Measurements from ENCODE around the gene SMYD3.

SMYD3 gene

DNA sequence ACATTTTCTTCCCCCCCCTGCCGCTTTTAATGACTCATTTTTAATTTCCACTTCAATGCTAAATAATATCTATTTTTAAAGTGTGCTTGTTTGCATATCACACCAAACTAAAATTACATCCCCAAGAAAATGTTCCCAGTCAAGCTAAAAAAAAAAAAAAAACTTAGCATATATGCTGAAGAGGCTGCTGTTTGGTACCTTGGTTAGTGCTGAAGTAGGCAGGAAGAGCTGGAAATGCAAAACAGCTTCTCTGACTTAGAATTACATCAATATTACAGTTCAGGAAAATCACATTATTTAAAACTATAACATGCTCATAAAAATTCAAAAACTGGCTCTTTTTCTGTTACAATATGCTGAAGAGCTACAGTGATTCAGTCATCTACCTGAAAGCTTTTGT, 372.3 kb downstream of the SMYD3 start:
- DNase-seq, result no peak

DNA sequence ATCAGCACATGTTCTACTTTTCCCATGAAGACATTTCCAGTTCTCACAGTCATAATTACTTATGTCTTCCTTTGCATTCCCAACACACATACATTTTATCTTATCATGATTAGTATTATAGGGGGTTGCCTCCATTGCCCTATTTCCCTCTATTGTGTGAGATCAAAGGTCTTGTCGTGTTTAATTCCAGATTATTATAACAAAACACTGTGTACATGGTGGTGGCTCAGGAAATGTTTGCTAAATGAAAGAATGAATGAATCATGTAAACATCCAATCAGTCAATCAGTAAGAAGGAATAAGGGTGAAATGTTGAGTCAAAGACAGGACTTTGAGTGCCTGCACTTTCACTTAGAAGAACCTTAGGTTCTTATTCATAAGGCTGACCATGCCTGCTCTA, 376.0 kb downstream of the SMYD3 start:
- DNase-seq, result no peak

DNA sequence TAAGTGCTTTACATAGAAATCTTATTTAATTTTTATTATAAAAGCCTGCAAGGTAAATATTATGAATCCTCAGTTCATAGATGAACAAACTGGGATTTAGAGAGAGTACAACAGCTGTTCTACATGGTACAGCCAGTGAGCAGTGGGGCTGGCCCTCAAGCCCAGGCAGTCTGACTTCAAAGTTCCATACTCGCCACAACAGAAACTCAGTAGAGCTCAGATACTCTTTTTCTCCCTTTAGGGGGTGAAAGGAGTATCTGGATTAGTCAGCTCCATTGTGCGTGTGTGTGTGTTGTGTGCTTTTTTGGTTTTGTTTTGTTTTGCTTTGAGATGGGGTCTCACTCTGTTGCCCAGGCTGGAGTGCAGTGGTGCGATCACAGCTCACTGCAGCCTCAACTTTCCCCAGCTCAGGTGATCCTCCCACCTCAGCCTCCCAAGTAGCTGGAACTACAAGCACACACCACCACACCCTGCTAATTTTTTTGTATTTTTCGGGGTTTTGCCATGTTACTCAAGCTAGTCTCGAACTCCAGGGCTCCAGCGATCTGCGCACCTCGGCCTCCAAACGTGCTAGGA, 378.5 kb downstream of the SMYD3 start:
- DNase-seq, result no peak

DNA sequence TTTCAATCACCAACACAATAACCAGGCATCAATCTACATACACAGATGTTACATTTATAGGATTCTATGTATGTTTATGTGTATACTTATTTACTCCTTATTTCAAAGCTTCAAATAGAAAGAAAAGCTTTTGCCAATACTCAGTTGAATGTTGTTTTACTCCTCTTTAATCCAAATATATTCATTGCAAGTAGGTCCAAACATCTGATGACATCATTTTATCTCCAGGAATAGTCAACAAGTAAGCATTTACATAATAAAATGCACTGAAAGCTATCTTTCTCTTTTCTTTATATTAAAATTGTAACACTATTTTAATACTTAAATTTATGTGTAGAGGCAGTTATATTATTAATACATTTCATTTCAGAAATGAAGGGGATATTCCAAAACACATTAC, 380.5 kb downstream of the SMYD3 start:
- DNase-seq, result no peak

DNA sequence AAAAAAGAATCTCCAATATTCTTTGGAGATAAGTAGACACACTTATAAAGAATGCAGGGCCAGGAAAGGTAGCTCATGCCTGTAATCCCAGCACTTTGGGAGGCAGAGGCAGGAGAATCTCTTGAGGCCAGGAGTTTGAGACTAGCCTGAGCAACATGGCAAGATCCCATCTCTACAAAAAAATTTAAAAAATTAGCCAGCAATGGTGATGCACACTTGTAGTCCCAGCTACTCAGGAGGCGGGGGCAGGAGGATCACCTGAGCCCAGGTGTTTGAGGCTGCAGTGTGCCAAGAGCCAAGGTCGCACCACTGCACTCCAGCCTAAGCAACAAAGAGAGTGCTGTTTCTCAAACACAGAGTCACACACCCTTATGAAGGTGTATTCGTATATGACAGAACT, 385.0 kb downstream of the SMYD3 start:
- no peak for DNase-seq

DNA sequence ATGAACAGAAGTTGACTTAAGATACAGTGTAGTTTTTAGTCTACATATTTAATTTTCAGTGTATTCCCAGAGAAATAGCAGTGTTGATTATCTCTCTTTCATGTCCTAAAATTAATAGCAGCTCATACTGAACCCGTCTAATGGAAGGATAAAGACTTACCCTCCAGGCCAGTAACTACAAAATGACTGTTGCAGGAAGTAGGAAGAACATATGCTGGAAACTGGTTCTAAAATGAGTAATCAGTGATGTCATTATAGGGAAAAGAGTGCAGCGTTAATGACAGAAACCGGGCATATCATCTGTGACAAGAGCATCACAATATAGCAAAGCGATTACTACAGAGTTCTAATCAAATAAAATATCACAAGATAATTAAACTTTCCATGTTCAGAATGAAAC, 385.5 kb downstream of the SMYD3 start:
- DNase-seq, result no peak

DNA sequence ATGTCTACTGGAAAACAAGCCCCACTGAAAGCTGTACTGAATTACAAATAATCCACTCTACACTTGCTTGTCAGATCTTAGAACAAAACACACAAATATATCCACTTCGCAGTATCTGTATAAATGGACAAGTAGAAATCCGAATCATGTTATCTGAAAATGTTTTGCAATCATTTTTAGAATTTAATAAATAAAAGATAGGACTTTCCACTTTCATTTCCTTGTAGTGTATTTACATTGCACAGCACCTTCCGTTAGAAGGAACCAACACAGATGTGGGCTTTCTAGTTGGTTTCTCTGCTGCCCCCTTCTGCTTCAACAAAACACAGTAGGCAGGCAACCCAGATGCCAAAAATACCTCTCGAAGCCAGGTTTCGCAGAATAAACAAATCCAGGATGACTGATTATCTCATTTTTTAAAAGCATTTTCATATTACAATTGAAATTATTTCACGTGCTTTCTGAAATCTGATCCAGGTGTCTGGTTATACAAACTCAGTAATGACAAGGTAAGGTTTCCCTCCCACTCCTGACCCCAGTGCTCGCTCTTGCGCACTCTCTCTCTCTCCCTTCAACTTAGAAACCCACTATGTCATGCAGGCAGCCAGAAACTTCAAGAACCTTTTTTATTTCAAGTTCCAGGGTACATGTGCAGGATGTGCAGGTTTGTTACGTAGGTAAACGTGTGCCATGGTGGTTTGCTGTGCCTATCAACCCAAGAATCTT, 389.9 kb downstream of the SMYD3 start:
- peak; percentile 40 for DNase-seq

DNA sequence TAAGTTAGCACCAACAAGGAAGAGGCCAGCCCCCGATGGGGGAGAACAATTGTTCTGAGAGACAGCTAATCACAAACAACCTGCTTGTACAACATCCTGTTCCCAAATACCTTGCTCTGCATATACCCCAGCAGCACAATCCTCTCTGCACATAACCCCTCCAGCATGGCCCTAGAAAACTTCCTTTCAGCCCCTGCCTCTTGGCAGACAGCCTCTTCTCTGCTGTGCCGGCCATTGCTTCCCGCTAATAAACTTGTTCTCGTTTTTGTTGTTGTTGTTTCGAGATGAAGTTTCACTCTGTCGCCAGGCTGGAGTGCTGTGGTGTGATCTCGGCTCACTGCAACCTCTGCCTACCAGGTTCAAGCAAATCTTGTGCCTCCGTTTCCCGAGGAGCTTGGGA, 392.7 kb downstream of the SMYD3 start:
- peak; percentile 13 for DNase-seq

DNA sequence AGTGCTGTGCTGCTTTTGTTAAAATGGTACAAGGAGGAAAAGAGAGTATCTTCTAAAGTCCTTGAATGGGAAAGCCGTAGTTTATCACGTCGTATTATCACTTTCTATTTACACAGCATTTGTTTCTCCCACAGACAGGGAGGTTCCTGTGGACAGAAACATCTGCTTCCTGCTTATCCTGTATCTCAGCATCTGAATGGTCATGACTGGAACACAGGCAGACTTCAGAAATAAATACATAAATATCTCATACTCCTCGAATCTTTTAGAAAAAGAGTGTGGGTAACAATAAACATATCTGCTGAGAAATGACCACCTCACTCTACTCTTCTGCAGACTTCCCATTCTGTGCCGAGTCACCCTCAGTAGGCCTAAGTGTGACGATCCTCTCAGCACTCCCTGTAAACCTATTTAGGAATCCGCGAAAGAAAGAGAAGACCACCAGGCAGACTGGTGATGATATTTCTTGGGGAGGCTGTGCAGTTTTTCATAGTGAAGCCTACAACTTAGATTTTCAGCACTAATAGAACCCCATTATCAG, 393.5 kb downstream of the SMYD3 start:
- DNase-seq, result peak; percentile 62

DNA sequence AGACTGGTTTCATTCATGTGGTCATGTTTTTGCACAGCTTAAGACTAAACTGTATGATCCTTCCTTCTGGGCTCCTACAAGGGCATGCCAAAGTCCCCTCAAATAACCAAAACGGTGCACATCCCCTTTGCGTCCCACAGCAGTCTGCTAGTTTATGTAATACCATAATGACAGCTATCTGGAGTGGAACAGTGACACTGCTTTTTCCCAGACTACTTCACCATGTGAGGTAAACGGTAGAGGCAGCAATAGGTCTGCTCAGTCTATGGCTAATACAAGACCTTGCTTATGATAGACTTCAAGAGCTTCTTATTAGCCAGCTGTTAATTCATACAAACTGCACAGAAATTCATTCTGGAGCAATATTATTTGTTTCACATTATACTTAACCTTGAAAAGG, 395.5 kb downstream of the SMYD3 start:
- peak; percentile 17 for DNase-seq

DNA sequence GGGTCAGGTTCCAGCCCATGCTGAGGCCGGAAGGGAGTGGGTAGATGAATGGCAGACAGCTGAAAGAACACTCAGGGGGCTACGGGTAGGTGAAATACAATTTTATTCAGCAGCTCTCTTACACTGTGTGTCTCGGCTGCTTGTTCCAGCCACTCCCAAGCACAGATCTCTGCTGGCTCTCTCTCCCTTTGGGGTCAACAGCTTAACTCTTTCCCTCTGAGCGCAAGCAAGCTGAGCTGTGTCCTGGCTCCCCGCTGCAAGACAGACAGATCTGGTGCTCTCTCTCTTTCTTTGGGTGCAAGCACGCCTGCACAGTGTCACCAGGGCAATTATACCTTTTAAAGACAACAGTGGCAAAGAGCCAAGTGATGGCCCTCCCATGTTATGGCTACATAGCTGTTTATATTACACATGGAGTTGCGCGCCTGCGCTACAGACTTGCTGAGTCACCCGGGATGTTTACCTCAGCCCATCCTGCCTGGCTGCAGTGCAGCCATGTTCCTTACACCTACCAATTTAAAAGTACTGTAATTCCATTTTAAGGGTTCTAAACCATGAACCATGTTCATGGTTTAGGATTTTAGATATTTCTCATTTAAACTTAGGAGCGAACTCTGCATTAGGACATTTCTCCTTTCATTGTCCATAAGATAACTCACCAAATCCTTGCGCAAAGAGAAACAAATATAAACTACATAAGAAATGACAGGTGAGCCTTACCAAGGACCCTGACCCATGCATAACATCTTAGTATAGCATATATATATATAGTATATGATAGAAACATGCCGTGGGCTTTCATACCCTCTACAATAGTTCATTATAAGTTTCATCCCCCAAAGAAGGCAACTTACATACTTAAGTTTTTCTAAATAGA, 396.5 kb downstream of the SMYD3 start:
- peak; percentile 88 for DNase-seq

DNA sequence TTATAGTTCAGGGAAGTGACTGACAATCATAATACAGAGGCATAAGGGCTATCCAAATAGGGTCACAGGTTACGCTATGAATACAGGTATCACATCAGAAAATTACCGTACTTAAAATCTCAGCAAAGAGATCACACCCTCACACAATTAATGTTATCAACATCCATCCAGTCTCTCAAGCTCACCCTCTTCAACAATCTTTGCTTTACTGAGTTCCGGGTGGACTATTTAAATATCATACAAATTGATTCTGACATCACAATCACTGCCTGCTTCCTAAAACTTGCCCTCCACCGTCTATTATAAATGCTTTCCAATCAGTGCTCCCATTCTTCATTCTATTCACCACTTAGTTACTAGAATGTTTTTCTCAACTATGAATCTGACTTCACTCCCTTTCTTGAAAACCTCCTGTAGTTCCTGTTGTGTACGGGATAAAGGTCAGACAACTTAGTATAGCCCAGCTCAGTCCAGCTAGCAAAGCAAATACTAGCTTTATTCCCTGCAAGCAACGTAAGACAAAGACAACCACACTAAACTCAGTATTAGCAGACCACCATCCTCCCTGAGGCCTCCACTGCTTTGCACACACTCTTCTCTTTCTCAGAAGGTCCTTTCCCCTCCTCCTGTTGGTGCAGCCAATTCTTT, 398.7 kb downstream of the SMYD3 start:
- DNase-seq, result peak; percentile 7

DNA sequence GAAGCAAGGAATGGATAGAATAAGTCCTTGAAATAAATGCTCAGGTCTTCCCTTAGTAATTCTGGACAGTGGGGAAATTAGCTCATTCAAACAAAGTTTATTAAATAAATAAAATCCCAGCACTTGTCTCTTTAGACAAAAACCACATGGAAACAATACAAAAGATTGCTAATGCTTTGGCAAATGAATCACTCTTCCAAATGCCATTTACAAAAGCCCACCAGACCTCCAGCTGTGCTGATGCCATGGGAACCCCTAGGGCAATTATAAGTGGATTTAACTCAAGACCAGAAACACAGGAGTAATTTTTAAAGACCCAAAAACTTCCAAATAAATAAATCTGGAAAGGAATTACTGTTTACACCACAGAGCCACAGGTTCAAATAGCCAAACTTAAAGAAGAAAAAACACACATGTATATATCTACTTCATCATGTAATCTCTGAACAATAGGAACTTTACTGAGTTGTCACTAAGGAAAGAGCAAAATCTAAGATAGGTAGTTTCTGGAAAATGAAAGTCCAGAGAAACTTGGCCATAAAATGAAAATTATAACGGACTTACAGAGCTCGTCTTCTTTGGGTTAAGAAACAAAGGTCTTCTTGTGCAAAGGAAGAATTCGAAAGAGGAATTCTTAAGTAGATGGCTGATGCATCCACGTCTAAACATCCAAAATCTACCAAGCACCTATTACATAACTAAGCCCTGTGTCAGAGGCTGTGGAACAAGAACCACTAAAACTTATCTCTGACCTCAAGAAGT, 399.4 kb downstream of the SMYD3 start:
- DNase-seq, result no peak

DNA sequence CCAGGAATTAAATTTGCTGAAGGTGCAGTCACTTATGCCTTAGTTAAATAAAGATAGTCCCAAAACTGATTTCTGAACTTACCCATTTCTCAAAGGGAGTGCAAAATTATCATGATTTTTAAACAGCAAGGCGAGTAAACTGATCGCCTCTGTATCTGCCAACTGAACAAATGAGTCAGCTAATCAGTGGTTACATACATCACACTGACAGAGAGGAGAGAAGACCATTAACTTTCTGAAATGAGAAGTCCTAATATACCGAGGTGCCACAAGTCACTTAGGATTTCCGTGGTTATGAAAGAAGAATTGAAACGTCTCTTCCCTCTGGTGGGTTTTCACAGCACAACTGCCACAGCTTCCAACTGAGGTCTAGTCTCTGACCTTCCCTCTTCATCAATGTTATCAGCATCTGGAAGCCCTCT, 400.7 kb downstream of the SMYD3 start:
- DNase-seq, result no peak

DNA sequence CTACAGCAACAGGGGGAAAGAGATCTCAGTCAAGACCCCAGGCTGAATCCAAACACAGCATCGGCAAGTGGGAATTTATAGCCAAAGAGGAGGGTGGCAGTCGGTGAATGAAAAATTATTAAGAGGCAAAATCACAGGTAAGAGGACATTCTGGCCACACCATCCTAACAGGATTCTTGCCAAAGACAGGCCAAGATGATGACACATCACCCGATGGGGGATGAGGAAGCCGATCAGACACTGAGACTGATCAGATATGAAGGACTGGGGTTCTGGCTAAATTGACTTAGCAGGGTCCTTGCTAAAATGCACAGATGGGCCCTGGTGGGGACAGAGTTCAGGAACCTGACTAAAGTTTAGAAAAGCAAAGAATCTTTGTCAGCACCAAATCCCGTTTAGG, 402.2 kb downstream of the SMYD3 start:
- no peak for DNase-seq

DNA sequence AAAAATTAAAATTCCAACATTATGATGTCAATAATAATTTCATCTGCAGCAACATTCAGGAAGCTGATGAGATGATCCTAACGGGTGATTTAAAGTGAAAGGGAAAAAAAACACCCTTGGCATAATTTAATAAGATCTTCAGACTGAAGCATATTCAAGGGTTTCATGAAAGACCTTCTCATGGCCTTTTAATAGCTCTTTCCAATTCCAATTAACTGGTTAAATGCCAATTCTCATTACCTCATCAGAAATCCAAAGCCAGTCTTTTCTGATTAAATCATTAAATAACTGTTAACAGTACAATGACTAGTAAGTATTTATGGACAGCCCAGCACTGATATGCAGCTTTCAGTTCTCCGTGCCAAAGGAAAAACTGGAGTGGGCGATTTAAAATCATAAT, 407.5 kb downstream of the SMYD3 start:
- no peak for DNase-seq

DNA sequence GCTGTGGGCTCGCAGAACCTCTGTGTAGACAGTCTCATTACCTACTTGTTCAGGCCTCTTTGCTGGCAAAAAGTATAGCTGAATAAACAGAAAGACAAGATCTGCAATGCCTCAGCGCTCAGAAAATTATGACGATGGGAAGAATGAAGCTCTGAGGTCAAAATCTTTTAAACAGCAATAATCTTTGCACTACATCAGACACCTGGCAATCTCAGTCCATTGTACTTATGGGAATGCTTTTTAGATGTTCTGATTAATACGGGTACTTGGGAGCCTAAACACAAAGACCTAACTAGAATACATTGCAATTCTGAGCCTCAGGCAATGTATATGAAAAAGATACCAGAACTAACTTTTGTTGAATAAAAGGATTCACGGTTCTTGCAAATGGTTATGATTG, 410.7 kb downstream of the SMYD3 start:
- no peak for DNase-seq

DNA sequence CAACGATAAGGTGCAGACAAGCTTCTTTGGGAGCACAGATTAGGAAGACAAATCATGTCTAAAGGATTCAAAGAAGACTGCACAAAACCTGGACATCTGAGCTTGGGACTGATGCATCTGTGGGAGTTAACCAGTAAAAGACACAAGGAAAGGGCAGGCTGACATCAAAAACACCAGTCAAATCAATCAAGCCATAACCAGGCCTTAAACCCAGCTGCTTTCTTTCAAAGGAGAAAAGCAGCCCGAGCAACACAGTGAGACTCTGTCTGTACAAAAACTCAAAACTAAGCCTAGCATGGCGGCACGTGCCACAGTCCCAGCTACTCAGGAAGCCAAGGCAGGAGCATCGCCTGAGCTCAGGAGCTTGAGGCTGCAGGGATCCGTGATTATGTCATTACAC, 411.6 kb downstream of the SMYD3 start:
- DNase-seq, result no peak

DNA sequence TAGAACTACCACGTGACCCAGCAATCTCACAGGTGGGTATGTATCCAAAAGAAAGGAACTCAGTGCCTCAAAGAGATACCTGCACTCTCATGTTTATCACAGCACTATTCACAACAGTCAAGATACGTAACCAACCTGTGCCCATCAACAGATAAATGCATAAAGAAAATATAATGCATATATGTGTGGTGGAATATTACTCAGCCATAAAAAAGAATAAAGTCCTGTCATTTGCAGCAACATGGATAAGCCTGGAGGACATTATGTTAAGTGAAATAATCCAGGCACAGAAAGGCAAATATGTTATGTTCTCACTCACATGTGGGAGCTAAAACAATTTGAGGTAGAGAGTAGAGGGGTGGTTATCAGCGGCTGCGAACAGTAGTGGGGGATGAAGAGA, 413.8 kb downstream of the SMYD3 start:
- no peak for DNase-seq

DNA sequence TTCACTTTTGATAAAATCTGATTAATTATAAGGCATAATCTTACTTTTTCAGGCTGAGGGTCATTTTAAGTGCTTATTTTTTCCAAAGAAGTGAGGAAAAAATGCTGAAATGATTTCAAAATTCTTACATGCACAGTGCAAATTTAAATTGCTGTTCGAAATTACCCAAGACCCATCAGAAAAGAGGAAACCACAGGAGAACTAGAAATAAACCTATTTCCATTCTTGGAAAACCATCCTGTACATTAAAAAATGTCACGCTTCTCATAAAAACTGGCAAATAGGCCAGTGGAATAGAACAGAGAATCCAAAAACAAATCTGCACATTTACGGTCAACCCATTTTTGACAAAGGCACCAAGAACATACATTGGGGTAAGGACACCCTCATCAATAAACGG, 414.9 kb downstream of the SMYD3 start:
- no peak for DNase-seq

DNA sequence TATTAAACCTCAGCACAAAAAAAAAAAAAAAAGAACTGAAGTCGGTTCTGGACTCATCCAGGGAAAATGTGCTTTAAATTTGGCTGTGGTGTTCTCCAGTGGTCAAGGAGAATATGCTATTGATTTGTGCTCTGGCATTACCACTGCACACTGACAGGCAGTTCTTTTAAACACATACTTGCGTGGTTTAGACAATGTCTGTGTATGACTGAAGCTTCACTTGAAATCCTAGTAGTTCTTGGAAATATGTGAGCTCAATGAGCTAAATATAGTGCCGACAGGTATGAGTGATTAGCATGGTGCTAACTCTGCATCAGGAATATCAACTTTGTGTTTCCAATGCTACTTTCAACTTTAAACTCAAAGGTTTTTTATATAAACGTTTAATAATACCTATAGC, 415.6 kb downstream of the SMYD3 start:
- no peak for DNase-seq

DNA sequence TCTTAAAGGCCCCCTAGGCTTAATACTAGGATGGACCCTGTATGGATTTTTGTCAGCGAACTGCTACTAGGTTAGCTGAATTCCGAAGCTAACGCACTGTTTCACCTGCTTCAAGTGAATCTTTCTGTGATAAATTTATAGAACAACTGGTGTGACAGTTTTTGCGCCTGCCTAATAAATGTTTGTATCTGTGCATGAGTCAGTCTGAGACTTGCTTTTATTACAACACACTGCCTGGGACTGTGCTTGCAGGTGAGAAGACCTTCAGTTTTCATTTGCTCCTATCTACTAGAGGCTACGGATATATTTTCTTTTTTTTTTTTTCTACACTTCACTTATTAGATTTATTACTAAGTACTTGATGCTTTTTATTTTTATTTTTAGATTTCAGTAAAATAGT, 420.9 kb downstream of the SMYD3 start:
- no peak for DNase-seq

DNA sequence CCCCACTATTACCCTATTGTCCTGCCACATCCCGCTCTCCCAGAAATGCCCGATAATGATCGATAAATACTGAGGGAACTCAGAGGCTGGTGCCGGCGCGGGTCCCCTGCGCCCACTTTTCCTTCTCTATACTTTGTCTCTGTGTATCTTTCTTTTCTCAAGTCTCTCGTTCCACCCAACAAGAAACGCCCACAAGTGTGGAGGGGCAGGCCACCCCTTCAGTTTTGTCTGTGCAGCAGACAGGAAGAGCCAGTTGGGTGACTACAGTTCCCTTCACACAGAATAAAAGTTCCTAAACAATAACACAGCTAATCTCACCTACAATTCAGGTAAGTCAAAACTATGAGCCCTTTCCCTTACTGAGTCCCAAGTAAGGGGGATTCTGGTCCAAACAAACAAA, 423.7 kb downstream of the SMYD3 start:
- DNase-seq, result no peak
